ENCODE measurements around the gene CCDC82. TPM values are rescaled to one million over a fixed set of nuclear protein-coding genes. Genes with fewer than 3 reads are reported as not detected.

CCDC82 gene
- total and polyA plus RNA-seq, 9 donors, result 14.8 to 31.8 (median 23.0) TPM

DNA sequence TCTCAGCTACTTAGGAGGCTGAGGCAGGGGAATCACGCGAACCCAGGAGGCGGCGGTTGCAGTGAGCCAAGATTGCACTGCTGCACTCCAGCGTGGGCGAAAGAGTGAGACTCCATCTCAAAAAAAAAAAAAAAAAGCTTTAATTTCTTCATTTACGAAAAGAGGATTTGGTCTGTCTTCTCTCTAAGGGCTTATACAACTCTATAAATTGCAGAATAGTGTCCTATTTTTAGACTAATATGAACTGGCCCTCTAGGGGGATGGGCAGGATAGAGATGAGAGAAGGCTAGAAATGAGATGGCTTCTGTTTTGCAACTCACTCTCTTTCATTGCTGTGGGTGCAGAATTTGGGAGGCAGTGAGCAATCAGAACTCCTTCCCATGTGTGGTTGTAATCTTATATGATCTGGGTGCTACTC lies 58.0 kb downstream of the CCDC82 start:
- no peak for TF ChIP-seq EP300 (IDR thresholded peaks at IDR 0.05)
- no peak for TF ChIP-seq POLR2A (IDR thresholded peaks at IDR 0.05)
- TF ChIP-seq, protein P1, sequence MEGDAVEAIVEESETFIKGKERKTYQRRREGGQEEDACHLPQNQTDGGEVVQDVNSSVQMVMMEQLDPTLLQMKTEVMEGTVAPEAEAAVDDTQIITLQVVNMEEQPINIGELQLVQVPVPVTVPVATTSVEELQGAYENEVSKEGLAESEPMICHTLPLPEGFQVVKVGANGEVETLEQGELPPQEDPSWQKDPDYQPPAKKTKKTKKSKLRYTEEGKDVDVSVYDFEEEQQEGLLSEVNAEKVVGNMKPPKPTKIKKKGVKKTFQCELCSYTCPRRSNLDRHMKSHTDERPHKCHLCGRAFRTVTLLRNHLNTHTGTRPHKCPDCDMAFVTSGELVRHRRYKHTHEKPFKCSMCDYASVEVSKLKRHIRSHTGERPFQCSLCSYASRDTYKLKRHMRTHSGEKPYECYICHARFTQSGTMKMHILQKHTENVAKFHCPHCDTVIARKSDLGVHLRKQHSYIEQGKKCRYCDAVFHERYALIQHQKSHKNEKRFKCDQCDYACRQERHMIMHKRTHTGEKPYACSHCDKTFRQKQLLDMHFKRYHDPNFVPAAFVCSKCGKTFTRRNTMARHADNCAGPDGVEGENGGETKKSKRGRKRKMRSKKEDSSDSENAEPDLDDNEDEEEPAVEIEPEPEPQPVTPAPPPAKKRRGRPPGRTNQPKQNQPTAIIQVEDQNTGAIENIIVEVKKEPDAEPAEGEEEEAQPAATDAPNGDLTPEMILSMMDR (IDR thresholded peaks at IDR 0.05), result no peak
- Histone ChIP-seq H3K27ac (peak overlapping the region in 1 of 2 donors; percentile 52), H3K9me3 (no peaks in the 10 kb centered on the region), H3K4me3 (no peak overlapping the region), H3K27me3 (no peaks in the 10 kb centered on the region), H3K4me1 (ENCODE audit: insufficient read depth) (peaks cover 9% of the 10 kb centered on the region), H3K36me3 (no peaks in the 10 kb centered on the region)
- WGBS, 3 donors, result 88 to 93% (median 89%) methylated on average over 7 of the region's 7 CpGs
- DNase-seq, result no peak
- intact Hi-C loops (cut with DNase I), result no loop called here

DNA sequence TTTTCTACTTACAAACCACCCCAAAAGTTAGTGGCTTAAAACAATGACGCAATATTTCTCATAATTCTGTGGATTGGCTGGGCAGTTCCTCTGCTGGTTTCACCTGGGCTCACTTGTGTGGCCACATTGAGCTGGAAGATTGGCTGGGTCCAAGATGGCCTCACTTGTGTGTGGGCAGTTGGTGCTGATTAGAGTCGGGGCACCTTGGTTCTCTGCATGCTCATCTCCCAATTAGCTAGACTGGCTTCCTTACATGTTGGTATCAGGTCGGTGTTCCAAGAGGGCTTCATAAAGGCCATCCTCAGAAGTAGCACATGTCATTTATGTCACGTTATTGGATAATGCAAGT lies 59.2 kb downstream of the CCDC82 start:
- whole genome bisulfite sequencing, 3 donors, result 94 to 98% (median 97%) methylated on average over 4 of the region's 4 CpGs
- Histone ChIP-seq H3K36me3 (no peaks in the 10 kb centered on the region), H3K9me3 (no peaks in the 10 kb centered on the region), H3K27me3 (no peaks in the 10 kb centered on the region), H3K4me1 (ENCODE audit: insufficient read depth) (peaks cover 11% of the 10 kb centered on the region), H3K4me3 (no peak overlapping the region), H3K27ac (no peak overlapping the region)
- no peak for DNase-seq
- intact Hi-C loops (cut with DNase I), result no loop called here
- TF ChIP-seq, protein P1 (IDR thresholded peaks at IDR 0.05), result no peak
- TF ChIP-seq EP300 (IDR thresholded peaks at IDR 0.05) (no peak), POLR2A (IDR thresholded peaks at IDR 0.05) (no peak)

DNA sequence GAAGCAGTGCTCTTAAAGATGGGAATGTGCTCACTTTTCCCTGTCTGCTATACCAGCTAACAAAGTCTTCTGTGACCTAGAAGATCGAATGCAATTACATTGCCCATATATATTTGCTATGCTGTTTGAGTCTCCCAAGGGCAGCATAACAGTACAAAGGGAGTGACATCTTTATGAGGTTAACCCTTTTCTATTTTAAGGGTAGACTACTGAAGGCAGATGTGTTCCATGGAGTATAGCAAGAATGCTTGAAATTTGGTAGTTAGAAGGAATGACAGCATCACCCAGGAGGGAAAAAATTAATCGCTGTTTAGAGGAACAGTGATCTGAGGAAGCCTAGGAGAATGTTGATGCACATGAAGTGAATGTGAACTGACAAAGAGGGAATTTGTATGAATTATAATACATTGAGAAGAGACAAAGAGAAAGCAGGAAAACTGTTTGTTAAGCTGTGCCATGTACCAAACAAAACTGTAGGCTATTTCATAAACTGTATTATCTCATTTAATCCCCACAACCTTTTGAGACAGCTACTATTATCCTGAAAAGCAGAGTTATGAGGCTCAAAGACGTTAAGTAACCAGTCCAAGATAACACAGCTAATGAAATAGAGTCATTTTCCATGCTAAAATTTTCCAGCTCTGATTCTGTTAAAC lies 59.7 kb downstream of the CCDC82 start:
- no peaks in the 10 kb centered on the region for H3K9me3 ChIP-seq
- peaks cover 13% of the 10 kb centered on the region for H3K4me1 ChIP-seq (ENCODE audit: insufficient read depth)
- intact Hi-C loops (cut with DNase I), result no loop called here
- no peak overlapping the region for H3K27ac ChIP-seq
- no peak overlapping the region for H3K4me3 ChIP-seq
- H3K27me3 ChIP-seq, result no peaks in the 10 kb centered on the region
- WGBS, 3 donors, result 89 to 91% (median 91%) methylated on average over 3 of the region's 3 CpGs
- TF ChIP-seq EP300 (IDR thresholded peaks at IDR 0.05), result no peak
- DNase-seq, result no peak
- H3K36me3 ChIP-seq, result no peaks in the 10 kb centered on the region

DNA sequence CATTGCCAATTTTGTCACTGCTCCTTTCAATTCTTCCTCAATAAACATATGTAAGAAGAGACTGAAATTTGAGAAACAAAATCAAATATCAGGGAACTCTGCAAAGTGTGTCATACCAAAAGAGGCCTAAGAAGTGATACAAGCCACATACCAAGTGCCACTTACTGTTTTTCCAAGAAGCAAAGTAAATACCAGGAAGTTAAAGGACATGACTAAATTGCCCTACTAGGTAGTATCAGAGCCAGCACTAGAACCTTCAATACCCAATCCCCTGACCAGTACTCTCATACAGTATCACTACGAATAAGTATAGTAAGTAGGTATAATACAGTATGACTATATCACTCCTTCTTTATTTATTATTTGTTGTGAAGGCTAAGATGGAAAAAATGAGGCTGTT lies 60.3 kb downstream of the CCDC82 start:
- no peaks in the 10 kb centered on the region for H3K36me3 ChIP-seq
- intact Hi-C loops (cut with DNase I), result no loop called here
- H3K27me3 ChIP-seq, result no peaks in the 10 kb centered on the region
- no peak for DNase-seq
- 93 to 100% (median 94%) methylated on average over 1 of the region's 1 CpG for WGBS, 3 donors
- no peak for TF ChIP-seq POLR2A (IDR thresholded peaks at IDR 0.05)
- TF ChIP-seq EP300 (IDR thresholded peaks at IDR 0.05), result no peak
- TF ChIP-seq, protein P1 (IDR thresholded peaks at IDR 0.05), result no peak
- peaks cover 13% of the 10 kb centered on the region for H3K4me1 ChIP-seq (ENCODE audit: insufficient read depth)
- H3K27ac ChIP-seq, result no peak overlapping the region
- H3K9me3 ChIP-seq, result no peaks in the 10 kb centered on the region
- H3K4me3 ChIP-seq, result no peak overlapping the region

DNA sequence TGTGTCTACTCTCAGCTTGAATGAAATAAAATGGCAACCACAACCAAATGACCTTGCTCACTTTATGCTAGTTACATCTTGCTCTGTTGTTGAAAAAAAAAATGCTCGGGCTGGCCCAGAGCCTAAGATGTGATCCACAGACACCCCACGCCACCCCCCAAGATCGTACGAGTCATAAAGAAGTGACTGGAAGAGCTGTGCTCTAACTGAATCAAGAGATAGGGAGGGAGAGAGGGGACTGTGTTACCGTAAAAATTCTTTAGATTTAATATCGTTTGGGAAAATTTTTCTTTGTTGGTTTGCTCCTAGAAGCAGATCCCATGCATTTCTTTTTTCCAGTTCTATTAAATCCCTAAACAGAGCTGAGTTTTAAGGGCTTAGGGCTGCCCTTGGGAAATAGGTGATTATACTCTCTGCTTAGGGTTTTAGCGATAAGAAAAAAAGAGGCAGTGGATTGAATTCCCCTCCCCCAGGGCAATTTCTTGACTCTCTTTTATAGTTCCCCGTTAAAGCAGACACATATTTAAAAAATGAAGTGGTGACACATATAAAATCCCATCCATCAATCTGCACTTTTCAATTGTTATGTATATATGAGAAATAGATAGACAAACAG lies 61.2 kb downstream of the CCDC82 start:
- WGBS, 3 donors, result 75 to 87% (median 82%) methylated on average over 8 of the region's 8 CpGs
- H3K27ac ChIP-seq, result no peak overlapping the region
- H3K36me3 ChIP-seq, result no peaks in the 10 kb centered on the region
- peaks cover 13% of the 10 kb centered on the region for H3K4me1 ChIP-seq (ENCODE audit: insufficient read depth)
- H3K4me3 ChIP-seq, result no peak overlapping the region
- H3K9me3 ChIP-seq, result no peaks in the 10 kb centered on the region
- H3K27me3 ChIP-seq, result no peaks in the 10 kb centered on the region
- no peak for TF ChIP-seq EP300 (IDR thresholded peaks at IDR 0.05)
- TF ChIP-seq, protein P1 (IDR thresholded peaks at IDR 0.05), result no peak
- TF ChIP-seq POLR2A (IDR thresholded peaks at IDR 0.05), result no peak
- DNase-seq, result no peak
- intact Hi-C loops (cut with DNase I), result no loop called here
